NCI-H1436 (cell line): ENCODE data around the gene IRF9.

Experiments
- DNase-seq: peaks from one replicate; lab custom pipeline; 2025; lab: John Stamatoyannopoulos, UW

IRF9 gene

GRCh38 chr14:24131549-24131966 is 29.5 kb upstream of the IRF9 start:
- DNase-seq: no peak

- DNase-seq: no peak
Observed at GRCh38 chr14:24132061-24132685, 28.9 kb upstream of the IRF9 start.

- DNase-seq: no peak
Observed at GRCh38 chr14:24132976-24133375, 28.1 kb upstream of the IRF9 start.

GRCh38 chr14:24133735-24134134 is 27.3 kb upstream of the IRF9 start:
- no peak for DNase-seq

GRCh38 chr14:24135584-24135833 is 25.6 kb upstream of the IRF9 start:
- DNase-seq: no peak

- DNase-seq: peak; percentile 92
Observed at GRCh38 chr14:24135834-24136683, 25.0 kb upstream of the IRF9 start, which contains the start of gene PSME1. PSME1 (plus strand) TSS chr14:24136194; CDS start chr14:24136263, 69 bp downstream.

GRCh38 chr14:24136684-24137528 is 24.2 kb upstream of the IRF9 start:
- no peak for DNase-seq

GRCh38 chr14:24137529-24138395 is 23.3 kb upstream of the IRF9 start:
- no peak for DNase-seq

- no peak for DNase-seq
Observed at GRCh38 chr14:24138396-24139271, 22.4 kb upstream of the IRF9 start.

- DNase-seq: no peak
Observed at GRCh38 chr14:24139272-24139934, 21.7 kb upstream of the IRF9 start.

- peak; percentile 99 for DNase-seq
Observed at GRCh38 chr14:24141097-24141880, 19.8 kb upstream of the IRF9 start, which contains the start of gene EMC9. EMC9 (minus strand) TSS chr14:24141591; CDS start chr14:24141304, 287 bp downstream.

- no peak for DNase-seq
Observed at GRCh38 chr14:24143511-24143910, 17.6 kb upstream of the IRF9 start.

- DNase-seq: no peak
Observed at GRCh38 chr14:24144451-24144850, 16.6 kb upstream of the IRF9 start.

GRCh38 chr14:24145219-24145618 is 15.8 kb upstream of the IRF9 start:
- no peak for DNase-seq

GRCh38 chr14:24145690-24146452 is 15.2 kb upstream of the IRF9 start:
- no peak for DNase-seq

GRCh38 chr14:24146453-24146977 is 14.6 kb upstream of the IRF9 start, which contains the start of gene PSME2:
PSME2 (minus strand) TSS chr14:24146610; CDS start chr14:24146581, 29 bp downstream.
- peak; percentile 96 for DNase-seq

GRCh38 chr14:24146978-24147760 is 13.9 kb upstream of the IRF9 start, which contains the start of gene RNF31:
RNF31 (plus strand) TSS chr14:24147498; CDS start chr14:24147699, 201 bp downstream.
- DNase-seq: peak; percentile 98
